ENCODE results near the gene C1QTNF6.

The C1QTNF6 gene

DNA sequence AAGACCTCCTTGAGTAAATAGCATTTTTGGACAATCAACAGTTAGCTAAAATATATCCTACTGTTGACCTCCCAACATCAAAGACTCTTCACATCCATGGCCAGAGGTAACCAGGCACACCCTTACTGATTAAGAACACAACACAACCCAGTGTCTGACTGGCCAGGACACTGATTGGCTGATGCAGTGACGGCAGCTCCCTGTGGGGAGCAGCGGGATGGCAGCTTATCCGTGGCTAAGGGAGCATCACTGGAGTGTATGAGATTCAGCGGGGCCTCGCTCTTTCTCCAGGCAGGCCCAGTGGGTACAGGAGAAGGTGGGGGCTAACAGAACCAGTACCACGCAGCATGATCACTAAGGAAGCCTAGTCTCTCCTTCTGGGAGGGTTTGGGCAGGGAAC, 28.0 kb downstream of the C1QTNF6 start:
- DNase-seq: no peak

DNA sequence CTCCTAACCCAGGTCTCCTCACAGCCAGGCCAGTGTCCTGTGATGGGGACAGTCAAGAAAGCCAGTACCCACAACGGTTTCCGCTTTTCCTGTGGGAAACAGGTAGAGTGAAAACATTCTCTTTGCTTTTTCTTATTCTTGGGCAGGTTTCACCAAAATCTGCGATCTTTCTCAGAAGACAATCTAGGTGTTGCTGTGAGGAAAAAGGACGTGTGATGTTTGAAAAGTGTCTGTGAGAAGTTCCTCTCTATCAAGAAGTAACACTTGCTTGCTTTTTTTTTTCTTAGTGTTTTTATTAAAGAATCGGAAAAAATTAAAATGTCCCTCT, 29.1 kb downstream of the C1QTNF6 start:
- no peak for DNase-seq

DNA sequence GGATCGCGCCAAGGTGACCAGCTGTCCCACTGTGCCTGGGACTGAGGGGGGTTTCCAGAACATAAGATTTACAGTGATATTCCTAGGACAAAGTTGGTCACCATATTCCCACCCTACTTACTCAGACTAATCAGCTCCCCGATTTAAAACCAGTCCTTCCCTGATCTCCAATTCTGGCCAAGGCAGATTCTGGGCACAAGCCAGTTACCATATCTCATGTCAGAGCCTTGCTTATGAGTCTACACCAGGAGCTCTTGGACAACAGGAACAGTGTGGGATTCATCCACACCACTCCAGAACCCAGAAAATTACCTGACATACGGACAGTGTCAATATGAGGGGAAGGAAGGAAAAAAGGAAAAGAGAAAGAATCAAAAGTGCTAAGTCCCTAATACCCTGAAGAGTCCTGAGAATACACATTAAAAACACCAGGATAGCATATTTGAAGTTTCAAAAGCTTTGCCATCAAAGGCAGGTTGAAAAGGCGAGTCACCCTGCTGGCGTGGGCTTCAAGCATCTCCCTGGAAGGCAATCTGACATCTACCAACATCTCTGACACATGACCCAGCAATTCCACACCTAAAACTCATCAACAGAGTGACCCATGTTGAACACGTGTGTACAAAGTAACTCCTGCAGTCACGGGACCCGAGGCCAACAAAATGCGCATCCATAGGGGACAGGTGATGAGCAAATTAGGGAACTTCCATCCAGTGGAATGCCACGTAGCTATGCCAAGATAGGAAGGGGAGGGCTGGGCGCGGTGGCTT, 30.3 kb downstream of the C1QTNF6 start:
- no peak for DNase-seq

DNA sequence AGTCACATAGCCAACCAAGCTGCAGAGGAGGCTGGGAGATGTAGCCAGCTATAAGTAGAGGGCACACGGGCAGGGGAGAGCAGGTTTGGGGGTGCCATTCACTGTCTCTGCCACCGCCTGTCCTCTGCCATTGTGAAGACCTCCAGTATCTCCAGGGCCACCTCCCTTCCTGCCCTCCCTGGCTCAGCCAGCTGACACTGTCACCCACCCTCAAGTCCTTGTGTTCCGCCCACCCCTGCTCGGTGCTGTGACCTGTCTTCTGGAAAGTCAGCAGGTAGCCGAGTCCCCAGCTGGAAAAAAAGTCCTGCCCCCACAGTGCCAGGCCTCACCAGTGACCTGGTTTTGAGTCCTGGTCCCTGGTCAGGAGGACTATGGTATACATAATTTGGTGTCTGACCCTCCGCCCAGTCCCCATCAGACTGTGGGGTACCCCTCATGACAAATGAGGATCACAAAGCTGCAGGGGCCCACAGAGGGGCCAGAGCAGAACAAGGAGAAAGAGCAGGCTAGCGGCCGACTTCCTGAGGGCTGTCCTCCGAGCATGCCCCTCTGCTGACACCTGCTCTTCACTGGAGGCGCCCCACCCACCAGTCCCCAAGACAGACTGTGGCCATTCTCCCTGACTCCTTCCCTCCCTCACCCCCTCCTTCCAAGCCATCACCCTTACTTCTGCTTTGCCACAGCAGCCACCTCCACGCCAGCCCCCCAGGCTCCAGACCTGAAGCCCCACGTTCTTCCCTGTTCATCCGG, 31.2 kb downstream of the C1QTNF6 start:
- DNase-seq: no peak

DNA sequence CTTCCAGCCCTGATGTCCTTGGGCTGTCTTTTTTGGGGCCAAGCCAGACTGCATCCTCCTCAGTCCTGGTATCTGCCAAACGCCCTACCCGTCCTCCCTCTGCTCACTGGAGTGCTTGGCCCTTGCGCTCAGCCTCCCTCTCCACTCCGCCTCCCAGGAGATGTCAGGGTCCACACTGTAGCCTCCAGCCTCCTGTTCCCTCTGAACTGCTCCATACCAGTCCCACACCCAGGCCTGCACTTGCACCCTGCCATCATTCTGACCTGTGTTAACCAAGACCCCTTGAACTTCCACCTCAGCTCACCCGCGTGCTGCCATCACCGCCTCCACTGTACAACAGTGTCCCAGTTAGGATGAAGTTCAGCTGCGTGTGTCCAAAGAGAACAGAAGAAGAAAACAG, 32.1 kb downstream of the C1QTNF6 start:
- DNase-seq: no peak

DNA sequence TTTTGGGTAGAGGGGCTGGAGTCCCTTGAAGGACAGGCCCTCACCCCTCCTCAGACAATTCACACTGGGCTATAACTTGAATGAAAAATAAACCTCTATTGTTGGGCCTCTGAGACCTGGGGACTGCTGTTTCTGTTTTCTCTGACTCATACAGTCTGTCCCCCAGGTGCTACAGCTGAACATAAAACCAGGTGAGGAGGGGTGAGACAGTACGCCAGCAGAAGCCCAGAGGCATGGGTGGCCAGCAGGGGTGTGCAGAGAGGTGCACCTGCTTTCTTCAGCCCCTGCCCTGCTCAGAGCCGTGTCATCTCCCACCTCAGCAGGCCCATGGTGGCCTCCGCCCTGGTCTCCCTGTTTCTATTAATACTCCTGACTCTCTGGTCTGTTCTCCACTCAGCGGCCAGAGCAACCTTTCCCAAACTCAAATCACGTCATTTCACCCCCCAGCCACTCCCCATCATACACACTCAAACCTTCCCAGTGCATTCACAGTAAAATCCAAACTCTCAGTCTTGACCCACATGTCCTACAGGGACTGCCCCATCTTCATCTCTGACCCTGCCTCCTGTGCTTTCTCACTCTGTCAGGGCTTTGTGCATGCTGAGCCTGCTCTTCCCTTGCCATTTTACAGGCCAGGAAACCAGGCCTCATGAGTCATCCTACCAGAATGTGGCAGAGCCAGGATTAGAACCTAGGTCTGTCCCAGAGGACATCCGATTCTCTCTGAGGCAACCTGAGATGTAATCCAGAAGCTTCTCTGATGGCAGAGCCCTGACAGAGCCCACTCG, 32.9 kb downstream of the C1QTNF6 start:
- DNase-seq: no peak

DNA sequence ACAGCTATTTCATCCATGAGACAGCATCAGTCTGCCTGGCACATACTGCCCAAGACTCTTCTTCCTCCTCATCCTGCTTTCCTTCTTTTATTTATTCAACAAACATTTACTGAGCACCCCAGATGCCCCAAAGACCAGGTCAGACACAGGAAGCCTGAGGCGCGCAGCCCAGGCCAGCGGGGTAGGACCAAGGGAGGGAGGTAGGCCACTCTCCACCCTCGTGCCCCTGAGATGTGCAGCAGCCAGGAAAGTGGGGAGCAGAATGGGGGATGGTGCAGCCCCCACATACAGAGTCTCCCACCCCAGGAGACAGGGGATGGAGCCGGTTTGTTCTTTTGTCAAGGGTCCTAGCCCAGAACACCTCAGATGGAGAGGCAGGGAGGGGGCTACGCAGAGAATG, 34.1 kb downstream of the C1QTNF6 start:
- DNase-seq: no peak

DNA sequence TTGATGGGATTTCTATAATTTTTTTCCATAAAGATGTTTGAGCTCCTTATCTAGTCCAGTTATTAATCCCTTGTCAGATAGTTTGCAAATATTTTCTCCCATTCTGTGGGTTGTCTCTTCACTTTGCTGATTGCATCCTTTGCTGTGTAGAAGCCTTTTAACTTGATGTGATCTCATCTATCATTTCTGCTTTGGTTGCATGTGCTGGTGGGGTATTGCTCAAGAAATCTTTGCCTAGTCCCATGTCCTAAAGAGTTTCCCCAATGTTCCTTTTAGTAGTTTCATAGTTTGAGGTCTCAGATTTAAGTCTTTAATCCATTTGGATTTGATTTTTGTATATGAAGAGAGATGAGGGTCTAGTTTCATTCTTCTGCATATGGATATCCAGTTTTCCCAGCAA, 36.6 kb downstream of the C1QTNF6 start:
- no peak for DNase-seq

DNA sequence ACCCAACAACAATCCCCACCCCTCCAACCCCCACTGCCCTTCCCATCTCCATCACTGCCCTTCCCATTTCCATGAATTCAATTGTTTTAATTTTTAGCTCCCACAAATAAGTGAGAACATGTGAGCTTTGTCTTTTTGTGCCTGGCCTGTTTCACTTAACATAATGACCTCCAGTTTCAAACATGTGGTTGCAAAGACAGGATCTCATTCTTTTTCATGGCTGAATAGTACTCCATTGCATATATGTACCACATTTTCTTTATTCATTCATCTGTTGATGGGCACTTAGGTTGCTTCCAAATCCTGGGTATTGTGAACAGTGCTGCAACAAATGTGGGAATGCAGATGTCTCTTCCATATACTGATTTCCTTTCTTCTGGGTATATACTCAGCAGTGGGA, 37.3 kb downstream of the C1QTNF6 start:
- DNase-seq: no peak

DNA sequence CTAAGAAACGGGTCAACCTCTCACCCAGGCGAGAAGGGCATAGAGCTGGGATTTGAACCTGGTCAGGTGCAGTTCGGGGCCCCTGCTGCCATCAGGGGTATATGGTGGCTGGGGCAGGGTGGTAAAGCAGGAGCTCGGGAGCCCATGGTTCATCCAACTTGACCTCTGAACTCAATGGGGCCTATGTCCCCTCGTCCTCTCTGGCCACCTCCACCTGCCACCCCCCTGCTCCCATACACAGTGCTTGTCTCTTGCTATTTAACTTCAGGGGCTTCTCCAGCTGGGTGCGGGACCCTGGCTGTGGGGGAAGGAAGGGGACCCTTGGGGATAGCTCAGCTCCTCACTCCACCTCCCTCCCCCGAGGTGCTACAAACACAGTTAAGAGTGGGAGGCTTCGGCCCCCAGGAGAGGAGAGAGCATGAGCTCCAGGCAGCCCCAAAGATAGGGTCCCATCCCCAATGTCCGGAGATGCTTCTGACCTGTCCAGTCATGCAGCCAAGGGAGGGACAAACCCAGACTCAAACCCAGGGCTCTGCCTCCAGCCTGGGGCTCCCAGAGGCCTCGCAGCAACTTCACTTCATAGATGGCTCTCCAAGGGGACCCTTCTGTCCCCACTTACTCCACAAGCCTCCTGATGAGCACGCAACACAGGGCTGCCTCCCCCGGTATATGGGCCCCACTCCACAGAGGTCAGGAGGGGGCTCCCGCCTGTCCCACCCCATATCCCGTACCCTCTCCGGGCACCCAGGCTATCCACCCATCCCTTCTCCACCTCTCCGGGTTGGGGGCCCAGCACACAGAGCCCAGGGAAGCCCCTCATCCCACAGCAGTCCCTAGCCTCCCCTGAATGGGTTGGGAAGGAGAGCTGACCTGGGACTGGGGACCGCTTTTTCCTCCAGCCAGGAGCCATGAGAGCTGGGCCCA, 39.0 kb downstream of the C1QTNF6 start:
- DNase-seq: no peak

DNA sequence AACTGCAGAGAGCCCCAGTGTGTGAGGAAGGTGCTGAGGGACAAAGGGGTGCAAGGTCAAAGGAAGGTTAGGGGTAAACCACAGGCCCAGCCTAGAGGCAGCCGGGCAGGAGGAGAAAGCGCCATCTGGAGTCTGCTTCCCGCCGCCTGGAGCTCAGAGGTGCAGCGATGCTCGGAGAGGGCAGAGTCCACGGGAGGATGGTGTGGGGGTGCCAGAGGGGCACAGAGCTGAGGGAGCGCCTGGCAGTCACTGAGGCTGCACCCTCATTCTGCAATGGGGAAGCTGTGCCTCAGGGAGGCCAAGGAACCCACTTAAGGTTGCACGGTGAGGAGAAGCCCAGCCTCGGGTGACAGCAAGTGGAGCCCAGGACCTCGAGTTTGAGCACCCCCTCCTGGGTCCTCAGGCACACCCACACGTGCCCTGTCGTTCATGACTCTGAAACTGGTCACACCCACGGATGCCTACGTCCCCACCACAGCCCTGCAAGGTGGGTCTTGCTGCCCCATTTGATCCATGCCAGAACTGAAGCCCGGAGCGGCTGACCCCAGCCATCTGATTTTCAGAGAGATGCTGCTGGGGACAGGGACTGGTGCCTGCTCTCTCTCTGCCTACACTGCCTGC, 39.9 kb downstream of the C1QTNF6 start:
- no peak for DNase-seq

DNA sequence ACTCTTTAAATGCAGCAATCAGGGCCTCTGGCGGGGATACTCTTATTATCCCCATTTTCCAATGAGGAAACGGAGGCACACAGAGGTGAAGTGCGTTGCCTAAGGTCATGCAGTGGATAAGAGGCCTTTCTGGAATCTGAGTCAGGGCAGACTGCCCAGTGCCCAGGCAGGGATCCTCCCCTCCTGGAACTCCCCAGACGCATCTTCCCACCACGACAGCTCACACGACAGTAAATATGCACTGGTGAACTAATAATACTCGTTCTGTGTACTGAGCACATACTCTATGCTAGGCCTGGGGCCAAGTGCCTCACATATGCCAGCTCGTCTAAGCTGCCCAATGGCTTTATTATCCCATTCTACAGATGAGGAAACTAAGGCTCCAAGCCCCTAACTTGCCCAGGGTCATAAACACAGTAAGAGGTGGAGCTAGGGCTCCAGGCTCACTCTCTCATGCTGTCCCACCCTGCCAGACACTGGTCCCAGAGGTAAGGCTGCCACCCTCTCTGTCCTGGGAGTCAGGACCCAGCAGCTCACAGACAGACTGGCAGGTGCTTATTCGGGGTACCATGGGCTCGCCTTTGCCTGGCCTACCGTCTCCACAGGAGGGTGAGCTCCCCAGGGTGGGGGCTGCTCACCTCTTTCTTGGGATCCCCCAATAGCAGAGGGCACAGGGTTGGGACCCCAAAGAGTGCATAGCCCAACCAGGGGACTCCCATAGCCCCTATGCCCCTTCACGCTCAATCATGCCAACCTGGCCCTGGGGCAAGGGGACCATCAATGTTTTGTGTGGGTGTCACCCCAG, 40.7 kb downstream of the C1QTNF6 start:
- DNase-seq: no peak

DNA sequence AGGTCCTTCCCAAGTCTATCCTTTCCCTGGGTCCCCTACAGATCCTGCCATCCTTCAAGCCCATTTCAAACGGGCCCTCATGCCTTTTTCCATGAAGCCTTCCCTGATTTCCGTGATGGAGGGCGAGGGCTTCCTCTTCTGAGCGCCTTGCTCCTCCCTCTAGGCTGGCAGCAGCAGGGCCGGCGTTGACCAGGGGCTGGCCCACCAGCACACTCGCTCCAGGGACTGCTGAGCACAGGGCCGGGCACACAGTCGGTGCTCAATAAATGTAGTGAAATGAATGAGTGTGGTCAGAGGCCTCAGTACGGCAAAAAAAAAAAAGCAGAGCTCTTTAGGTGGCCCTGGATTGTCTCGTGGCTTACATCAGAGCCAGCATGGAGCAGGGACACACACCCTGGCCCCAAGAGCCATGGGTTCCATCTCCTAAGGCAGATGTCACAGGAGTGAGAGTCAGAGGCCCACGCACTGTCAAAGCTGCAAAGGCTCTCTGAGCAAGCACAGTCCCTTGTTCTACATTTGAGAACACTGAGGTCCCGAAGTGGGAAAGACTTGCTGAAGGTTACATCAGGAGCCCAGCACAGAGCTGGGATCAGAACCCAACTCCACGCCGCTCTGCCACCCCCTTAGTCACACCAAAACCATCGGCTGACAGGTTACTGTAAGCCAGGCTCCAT, 41.4 kb downstream of the C1QTNF6 start:
- DNase-seq: no peak

DNA sequence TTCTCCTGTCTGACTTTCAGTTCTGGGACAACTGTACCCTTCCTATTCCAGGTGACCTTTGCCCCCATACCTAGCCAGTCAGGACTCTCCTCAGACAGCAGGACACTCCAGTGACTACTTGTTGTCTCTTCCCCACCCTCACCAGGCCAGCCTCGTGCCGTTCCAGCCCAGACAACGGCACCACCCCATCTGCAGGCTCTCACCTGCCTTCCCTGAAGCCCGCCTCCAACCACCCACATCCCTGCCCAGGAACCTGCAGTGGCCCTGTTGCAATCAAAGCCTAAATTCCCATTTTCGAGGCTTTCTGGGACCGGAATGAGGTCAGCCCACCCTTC, 42.0 kb downstream of the C1QTNF6 start:
- no peak for DNase-seq

DNA sequence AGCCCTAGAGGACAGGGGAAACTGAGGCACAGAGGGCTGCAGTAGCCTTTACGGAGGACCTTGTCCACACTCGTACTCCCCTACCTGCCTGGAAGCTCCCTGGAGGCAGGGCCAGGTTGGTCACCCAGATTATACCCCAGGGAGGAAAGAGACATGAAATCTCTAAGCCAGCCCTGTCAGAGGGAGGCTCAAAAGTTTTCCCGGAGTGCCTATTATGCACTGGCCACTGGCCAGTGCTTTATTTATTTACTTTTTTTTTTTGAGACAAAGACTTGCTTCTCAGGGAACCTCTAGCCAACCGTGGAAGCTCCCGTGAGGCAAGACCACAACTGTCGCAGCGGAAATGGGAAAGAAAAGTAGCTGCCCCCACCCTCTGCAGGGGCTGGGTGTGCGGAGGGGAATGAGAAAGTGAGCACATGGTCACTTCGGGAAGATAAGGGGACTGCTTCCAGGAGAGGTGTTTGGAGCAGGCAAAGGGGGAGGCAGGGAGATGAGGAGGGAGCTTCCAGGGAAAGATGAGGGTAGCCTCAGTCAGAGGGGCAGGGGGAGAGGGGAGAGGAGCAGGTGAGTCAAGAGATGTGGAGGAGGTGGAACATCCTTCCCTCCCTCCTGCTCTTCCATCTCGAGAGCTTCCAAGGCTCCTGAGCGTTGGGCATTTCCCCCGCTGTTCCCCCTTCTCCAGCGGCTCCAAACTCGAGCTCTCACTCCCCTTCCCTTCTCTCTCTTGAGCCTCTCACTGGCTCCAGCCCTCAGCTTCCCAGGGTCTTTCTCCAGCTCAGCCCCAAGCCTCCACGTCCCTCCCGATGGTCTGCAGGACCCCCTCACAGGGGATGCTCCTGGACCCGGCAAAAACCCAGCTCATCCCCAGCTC, 42.6 kb downstream of the C1QTNF6 start:
- DNase-seq: no peak

DNA sequence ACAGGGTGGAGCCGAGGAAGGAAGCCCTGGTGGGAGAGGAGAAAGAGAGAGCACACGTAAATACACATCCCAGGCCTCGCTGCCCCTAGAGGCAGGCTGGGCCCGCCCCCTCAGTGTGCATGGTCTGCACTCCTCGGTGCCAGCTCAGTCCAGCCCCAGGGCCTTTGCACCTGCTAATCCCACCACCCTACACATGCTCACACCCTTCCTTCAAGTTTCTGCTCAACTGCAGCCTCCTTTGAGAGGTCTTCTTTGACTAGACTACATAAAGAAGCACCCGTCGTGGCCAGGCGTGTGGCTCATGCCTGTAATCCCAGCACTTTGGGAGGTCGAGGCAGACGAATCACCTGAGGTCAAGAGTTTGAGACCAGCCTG, 43.9 kb downstream of the C1QTNF6 start:
- DNase-seq: no peak

DNA sequence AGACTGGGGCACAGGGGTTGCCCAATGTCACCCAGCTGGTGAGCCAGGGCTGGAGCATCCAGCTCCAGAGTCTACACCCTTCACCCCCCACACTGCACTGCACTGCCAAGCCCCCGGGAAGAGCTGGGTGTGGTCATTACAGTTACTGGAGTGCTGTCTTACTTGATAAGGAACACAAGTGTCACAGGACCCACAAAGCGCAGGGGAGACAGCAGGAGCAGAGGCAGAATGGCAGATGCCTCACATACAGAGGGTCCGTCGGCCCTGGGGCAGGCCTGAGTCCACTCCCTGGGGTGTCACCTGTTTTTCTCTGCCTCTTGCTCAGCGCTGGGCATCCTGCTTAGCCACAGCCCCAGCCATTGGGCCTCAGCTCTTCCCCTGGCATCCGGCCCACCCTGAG, 46.1 kb downstream of the C1QTNF6 start:
- no peak for DNase-seq

DNA sequence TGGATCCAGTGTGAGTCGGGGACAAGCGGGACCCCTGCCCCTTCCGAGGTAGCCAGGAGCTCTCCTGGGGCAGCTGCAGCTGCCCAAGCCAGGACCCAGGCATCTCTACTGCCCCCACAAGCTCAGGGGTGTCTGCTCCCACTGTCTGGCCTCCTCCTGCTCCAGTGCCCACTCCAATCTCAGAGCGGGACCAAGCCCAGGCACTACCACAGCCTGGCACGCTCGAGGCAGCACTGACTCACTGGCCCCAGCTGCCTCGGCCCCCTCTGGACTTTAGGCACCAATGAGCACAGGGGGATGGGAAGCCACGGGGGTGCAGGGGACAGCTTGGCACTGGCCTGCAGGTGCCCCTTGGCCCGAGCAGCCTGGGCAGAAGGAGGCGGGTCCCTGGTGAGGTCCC, 46.6 kb downstream of the C1QTNF6 start:
- no peak for DNase-seq

DNA sequence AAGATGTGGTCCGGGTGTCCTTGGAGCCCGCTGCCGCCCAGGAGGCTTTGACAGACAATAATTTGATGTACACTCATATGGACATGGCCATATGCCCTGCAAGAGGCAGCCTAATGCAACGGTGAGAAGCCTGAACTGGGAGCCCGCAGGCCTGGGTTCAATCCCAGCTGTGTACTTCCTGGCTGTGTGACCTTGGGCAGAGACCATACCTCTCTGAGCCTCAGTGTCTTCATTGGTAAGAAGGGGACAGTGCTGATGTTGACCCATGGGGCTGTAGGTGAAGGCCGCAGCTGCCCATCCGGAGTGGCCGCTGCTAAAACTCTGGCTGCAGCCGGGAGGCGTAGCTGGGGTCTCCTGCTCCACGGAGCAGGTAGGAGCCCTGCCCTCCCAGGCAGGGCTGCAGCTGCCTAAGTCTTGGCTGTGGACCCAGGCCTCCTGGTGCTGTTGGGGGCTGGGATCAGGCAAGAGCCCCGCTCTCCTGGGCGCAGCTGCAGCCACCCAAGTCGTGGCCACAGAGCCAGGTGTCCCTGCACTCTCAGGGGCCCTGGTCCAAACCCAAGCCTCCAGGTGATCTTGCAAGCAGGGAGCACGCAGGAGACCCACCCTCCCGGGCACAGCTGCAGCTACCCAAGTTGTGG, 47.2 kb downstream of the C1QTNF6 start:
- no peak for DNase-seq

DNA sequence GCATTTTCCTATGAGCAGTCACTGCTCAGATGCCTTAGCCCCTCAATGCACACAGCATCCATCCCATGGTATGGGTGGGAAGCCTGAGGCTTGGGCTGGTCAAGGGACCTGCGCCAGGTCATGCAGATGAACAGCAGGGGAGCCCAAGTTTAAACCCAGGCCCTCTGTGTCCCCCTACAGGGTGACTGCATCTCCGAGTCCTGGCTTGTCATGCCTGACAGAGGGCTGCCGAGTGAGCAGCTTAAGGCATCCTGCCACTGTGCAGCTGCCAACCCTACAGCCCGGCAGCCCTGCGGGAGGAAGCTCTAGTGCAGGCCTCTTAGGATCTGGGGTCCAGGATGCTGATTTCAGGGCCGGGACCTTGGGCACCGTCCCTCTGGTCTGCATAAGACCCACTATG, 48.3 kb downstream of the C1QTNF6 start:
- no peak for DNase-seq
